AG09309 (cell line): ENCODE results near the gene MKLN1.

ENCODE experiments used
- DNase-seq: peaks from one replicate; pipeline ENCODE4 v3.0.0-alpha.2; 2010; ENCODE audit warnings: low read depth
- H3K4me3 ChIP-seq: 2 replicates; pipeline ENCODE4 v1.5.1; 2011; ENCODE audit warnings: mild to moderate bottlenecking, low read depth, low read length, moderate library complexity; ENCODE audit not compliant: control insufficient read depth
- CTCF ChIP-seq: IDR thresholded peaks from 2 replicates; pipeline ENCODE4 v1.5.1; 2011; ENCODE audit warnings: mild to moderate bottlenecking, low read depth, low read length, inconsistent platforms; ENCODE audit not compliant: insufficient read depth, control insufficient read depth; ENCODE audit errors: missing control alignments

Gene MKLN1

DNA sequence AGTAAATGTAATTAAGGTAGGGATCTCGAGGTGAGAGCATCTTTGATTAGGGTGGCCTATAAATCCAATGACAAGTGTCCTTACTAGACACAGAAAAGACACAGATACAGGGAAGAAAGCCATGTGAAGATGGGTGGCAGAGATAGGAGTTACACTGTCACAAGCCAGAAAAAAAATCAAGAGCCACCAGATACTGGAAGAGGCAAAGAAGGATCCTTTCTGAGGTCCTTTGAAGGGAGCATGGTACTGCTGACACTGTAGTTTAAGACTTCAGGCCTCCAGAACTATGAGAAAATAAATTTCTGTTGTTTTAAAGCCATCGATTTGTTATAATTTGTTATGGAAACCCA lies 56.6 kb downstream of the MKLN1 start:
- H3K4me3 ChIP-seq = no peak overlapping the region
- no peak for TF ChIP-seq CTCF
- no peak for DNase-seq

DNA sequence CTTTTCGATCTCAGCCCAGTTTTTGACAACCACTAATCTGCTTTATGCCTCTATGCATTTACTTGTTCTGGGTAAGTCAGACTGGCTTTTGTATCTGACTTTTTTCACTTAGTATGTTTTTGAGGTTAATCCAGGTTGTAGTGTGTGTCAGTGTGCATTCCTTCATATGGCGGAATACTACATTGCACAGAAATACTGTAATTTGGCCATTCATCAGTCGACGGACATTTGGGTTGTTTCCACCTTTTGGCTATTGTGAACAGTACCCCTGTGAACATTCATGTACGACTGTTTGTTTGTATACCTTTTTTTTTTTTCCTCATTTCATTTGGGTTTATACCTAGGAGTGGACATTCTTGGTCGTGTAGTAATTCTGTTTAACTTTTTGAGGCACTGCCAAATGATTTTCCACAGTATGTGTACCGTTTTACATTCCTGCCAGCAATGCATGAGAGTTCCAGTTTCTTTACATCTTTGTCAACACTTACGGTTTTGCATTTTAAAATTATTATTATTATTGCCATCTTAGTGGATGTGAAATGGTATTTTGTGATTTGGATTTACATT lies 57.4 kb downstream of the MKLN1 start:
- TF ChIP-seq CTCF = no peak
- no peak for DNase-seq
- no peak overlapping the region for H3K4me3 ChIP-seq

- no peak for TF ChIP-seq CTCF
- no peak for DNase-seq
Measured at GRCh38 chr7:131388126-131388525, 60.5 kb downstream of the MKLN1 start.

DNA sequence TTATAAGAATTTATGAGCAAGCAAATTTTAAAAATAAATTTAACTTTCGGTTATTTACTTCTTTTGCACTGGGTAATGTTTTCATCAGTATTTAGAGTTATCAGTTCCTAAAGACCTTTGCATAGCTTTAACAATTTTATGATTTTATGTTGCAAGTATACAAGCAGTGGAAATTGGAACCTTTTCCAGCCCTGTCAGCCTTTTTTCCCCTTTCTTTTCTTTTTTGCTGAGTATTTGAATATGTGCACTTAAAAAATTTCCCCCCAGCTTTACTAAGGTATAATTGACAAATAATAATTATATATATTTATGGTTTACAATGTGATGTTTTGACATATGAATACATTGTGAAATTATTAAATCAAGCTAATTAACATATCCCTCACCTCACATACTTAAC lies 62.6 kb downstream of the MKLN1 start:
- H3K4me3 ChIP-seq = no peak overlapping the region
- DNase-seq = no peak
- no peak for TF ChIP-seq CTCF

More at GRCh38 chr7:131388126-131388525, 60.5 kb downstream of the MKLN1 start:
- no peak overlapping the region for H3K4me3 ChIP-seq

DNA sequence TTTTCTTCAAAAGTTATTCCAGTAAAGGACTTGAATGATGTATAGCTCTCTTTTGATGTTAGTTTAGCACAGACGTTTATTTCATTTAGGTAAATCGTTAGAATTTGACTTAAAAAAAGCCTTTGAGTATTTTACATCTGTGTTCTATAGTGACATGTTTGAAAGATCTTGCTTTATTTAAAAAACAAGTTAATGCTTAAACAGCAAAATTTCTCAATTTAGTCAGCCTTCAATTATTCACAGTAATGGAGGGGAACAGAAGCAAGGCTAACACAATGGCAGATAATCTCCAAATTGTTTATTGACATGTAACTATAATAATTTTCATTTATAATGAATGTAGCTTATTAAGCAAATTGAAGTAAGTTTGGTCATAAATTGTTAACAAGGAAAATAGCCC lies 63.5 kb downstream of the MKLN1 start:
- DNase-seq = no peak
- no peak overlapping the region for H3K4me3 ChIP-seq
- no peak for TF ChIP-seq CTCF

DNA sequence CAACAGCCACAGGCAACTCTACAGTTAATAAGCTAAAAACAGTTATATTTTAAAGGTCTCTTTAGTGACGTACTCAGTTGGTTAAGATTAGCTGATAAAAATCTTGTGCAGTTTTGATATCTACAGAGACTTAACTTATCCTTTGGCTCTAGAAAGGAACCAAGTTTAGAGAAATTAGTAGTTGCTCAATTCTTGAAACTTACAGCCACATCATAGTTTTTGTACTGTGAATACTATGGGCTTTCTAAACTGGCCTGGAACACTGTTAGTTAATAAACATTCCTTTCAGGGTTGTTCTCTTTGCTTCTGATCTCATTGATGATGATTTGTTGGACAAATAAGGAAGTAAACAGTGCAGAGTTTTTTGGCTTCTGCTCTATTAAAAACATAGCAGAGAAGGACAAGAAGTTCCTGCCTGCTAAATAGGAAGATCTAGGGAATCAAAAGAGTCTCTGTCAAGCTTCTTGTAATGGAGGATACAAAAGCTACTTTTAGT lies 73.1 kb downstream of the MKLN1 start:
- no peak overlapping the region for H3K4me3 ChIP-seq
- DNase-seq = no peak
- TF ChIP-seq CTCF = no peak

DNA sequence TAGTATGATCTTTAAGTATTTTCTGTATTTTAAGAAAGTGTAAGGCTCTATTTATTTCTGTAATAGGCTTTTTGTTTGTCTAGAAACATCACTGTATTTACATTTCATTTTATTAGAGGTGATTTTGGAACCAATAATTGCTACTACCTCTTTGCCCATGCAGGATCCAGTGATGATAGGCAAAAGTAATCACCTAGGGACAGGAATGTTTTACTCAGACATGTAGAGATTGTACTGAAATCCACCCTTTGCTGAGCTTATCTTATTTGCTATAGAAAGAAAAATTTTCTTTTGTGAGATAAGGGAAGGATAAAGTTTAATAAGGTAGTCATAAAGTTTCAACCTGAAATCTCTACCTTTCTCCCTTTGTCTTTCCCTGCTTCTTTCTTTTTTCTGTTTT lies 73.5 kb downstream of the MKLN1 start:
- no peak for TF ChIP-seq CTCF
- no peak overlapping the region for H3K4me3 ChIP-seq
- no peak for DNase-seq
